ENCODE data around the gene ACSS1.

The ACSS1 gene

DNA sequence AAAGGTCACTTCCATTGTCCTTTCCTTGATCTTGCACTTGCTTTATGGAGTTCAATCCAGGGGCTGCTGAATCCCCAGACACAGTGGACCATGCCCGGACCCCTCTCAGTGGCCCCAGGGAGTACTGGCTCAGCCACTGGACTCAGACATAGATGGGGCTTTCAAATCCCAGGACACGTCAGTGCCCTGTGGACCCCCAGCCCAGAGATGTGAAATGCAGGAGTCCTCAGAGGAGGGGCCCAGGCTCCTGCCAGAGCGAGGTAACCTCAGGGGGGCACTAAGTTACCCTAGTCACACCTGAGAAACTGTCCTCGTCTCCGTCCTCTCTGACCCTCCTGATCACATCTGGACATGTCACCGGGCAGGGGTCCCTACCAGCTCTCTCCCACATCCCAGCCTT lies 46.7 kb downstream of the ACSS1 start:
- H3K36me3 ChIP-seq: no peaks in the 10 kb centered on the region
- no peaks in the 10 kb centered on the region for H3K27me3 ChIP-seq (ENCODE audit: insufficient read depth, low read depth, severe bottlenecking)
- no peaks in the 10 kb centered on the region for H3K9me3 ChIP-seq (ENCODE audit: severe bottlenecking)
- TF ChIP-seq, protein P1, sequence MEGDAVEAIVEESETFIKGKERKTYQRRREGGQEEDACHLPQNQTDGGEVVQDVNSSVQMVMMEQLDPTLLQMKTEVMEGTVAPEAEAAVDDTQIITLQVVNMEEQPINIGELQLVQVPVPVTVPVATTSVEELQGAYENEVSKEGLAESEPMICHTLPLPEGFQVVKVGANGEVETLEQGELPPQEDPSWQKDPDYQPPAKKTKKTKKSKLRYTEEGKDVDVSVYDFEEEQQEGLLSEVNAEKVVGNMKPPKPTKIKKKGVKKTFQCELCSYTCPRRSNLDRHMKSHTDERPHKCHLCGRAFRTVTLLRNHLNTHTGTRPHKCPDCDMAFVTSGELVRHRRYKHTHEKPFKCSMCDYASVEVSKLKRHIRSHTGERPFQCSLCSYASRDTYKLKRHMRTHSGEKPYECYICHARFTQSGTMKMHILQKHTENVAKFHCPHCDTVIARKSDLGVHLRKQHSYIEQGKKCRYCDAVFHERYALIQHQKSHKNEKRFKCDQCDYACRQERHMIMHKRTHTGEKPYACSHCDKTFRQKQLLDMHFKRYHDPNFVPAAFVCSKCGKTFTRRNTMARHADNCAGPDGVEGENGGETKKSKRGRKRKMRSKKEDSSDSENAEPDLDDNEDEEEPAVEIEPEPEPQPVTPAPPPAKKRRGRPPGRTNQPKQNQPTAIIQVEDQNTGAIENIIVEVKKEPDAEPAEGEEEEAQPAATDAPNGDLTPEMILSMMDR (IDR thresholded peaks at IDR 0.05; ENCODE audit: low read depth, low read length): no peak
- no peak for DNase-seq
- H3K27ac ChIP-seq: no peak overlapping the region
- no peak overlapping the region for H3K4me3 ChIP-seq (ENCODE audit: low read depth, low read length)

DNA sequence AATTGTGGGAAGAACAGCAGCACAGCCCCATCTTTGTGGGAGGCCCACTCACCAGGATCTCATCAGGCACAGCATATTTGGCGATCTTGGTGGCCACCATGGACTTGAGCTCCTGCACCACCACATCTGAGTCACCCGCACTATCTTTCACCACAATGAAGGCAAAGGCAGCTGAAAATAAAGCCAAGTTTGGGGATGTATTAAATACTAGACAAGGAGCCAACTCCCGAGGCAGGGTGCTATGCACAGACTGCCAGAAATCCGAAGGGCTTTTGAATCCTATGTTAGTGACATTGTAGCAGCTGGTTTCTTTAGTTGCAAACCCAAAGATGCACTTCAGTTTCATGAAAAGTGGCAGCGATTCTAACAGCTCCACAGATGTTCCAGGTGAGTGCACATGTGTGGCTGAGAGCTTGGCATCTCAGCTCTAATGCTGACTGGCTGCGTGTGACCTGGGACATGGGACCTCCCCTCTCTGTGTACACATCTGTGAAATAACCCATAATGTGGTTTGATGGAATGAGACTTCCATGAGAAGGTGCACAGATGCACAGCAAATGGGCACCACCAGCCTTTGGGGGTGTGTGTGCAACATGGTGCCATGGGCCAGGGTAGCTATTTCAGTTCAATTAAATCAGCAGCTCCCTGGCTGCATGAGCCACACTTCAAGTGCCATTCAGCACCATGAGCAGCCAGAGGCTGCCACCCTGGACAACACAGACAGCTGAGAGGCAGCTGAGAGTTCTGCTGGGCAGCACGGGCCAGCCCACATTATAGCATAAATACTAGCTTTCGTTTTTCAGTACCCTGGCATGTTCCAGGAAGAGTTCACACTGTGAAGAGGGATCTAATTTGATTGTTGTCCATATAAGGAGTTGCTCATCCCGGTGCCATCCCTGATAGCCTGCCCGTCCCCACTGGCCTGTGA lies 48.5 kb downstream of the ACSS1 start:
- H3K36me3 ChIP-seq: no peaks in the 10 kb centered on the region
- H3K27ac ChIP-seq: no peak overlapping the region
- DNase-seq: no peak
- no peaks in the 10 kb centered on the region for H3K27me3 ChIP-seq (ENCODE audit: insufficient read depth, low read depth, severe bottlenecking)
- no peak overlapping the region for H3K4me3 ChIP-seq (ENCODE audit: low read depth, low read length)
- H3K9me3 ChIP-seq (ENCODE audit: severe bottlenecking): no peaks in the 10 kb centered on the region
- TF ChIP-seq, protein P1 (IDR thresholded peaks at IDR 0.05; ENCODE audit: low read depth, low read length): no peak

DNA sequence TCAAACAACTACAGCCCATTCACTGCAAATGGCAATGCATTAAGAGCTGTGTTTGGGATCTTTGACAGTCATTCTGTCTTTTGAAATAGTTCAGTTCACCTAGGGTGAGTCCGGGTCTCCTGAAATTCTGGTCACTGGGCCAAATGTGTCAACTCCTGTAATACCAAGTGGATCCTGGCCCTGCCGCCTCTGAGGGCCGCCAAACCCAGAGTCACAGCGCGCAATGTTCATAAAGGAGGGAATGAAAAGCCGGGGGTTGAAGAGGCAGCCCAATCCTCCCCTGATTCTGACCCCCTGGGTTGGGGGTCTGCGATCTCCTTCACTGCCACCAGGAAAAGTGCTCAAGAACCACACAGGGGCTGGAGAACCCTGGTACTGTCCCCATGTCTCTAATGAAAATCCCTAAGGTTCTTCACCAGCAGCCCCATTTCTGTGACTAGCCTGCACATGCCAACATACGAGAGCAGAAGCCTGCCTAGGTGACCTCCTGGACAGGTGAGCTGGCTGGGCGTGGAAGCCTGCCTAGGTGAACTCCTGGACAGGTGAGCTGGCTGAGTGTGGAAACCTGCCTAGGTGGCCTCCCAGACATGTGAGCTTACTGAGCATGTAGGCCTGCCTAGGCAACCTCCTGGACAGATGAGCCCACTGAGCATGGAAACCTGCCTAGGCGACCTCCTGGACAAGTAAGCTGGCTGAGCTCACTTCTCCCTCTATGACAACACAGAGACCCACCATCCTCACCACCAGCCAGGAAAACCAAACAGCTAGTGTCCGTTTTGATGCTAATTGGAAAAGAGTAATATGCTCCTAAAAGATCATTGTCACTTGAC lies 49.3 kb downstream of the ACSS1 start:
- Histone ChIP-seq H3K36me3 (no peaks in the 10 kb centered on the region), H3K27ac (no peak overlapping the region), H3K27me3 (ENCODE audit: insufficient read depth, low read depth, severe bottlenecking) (no peaks in the 10 kb centered on the region), H3K9me3 (ENCODE audit: severe bottlenecking) (no peaks in the 10 kb centered on the region), H3K4me3 (ENCODE audit: low read depth, low read length) (no peak overlapping the region)
- TF ChIP-seq, protein P1 (IDR thresholded peaks at IDR 0.05; ENCODE audit: low read depth, low read length): no peak
- DNase-seq: no peak

DNA sequence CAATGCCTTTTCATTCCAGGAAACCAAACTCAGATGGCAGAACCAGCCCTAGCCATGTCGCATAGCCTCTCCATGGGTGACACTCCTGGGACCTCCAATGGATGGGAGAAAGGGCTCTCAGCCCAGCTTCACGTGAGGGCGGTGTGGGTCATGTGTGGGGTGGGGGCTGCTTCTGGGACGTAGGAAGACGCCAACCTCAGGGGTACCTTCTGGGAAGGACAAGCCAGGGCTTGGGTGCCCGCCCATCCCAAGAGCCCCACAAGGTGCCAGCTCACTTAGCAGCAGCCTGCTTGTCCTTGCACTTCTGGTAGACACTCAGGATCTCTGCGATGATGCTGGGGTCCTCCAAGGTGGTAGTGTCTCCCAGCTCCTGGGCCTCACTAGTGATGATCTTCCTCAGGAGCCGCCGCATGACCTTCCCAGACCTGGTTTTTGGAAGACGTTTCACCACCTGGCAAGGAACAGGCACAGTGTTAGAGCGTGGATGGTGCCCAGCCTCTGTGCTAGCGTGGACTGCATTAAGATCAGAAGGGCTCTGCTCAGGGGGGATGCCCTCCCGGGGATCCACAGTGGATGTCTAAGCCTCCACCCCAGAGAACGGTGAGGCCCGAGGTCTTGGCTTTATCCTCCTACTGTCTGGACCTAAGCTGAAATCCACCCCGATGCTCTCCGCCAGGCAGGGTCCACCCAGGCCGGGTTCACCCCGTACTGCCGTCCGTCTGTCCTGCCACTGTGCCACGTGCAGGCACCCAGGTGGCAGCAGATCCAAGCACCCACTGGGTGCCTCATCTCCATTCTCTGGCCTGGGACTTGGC lies 50.2 kb downstream of the ACSS1 start:
- H3K36me3 ChIP-seq: no peaks in the 10 kb centered on the region
- no peaks in the 10 kb centered on the region for H3K9me3 ChIP-seq (ENCODE audit: severe bottlenecking)
- no peaks in the 10 kb centered on the region for H3K27me3 ChIP-seq (ENCODE audit: insufficient read depth, low read depth, severe bottlenecking)
- TF ChIP-seq, protein P1 (IDR thresholded peaks at IDR 0.05; ENCODE audit: low read depth, low read length): no peak
- no peak overlapping the region for H3K27ac ChIP-seq
- H3K4me3 ChIP-seq (ENCODE audit: low read depth, low read length): no peak overlapping the region
- no peak for DNase-seq

DNA sequence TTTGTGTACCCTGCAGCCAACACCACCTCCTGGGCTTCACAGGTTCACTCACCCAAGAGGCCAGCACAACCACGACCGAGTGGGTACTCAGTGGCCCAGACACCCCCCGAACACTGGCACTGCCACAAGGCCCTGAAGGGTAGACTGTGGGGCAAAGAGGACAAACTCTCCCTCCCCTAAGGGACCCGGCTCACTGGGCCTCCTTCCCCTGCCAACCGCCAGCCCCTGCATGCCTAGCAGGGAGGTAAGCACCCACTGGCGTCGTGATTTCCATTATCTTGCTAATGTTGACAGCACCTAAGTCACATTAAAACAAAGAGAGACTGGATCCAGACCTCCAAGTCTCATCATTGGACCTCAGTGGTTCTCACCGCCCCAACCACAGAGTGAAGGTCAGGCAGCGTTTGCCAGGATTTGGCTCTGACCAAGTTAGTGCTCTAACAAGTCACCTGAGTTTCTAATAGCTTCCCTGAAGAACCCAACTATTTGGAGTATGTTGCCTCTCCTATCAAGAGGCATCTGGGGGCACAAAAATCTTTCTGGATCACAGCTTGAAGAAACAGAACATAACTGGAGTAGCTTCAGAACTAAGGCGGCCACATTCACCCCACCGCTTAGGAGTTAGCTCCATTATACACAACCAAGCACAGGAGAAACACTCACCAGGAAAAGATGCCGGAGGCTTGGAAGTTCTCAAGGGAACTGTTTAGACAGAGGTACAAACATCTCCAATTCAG lies 51.3 kb downstream of the ACSS1 start:
- H3K9me3 ChIP-seq (ENCODE audit: severe bottlenecking): no peaks in the 10 kb centered on the region
- H3K27ac ChIP-seq: no peak overlapping the region
- H3K36me3 ChIP-seq: no peaks in the 10 kb centered on the region
- no peak overlapping the region for H3K4me3 ChIP-seq (ENCODE audit: low read depth, low read length)
- TF ChIP-seq, protein P1 (IDR thresholded peaks at IDR 0.05; ENCODE audit: low read depth, low read length): no peak
- no peak for DNase-seq
- no peaks in the 10 kb centered on the region for H3K27me3 ChIP-seq (ENCODE audit: insufficient read depth, low read depth, severe bottlenecking)

Data from WERI-Rb-1 (cell line).